H1 (cell line): ENCODE data around the gene CELF4. TPM values are rescaled to one million over a fixed set of nuclear protein-coding genes. Genes with fewer than 3 reads are reported as not detected.

Source experiments
- CTCF ChIA-PET: fragments of 300-600 bp; sonication (Branson Sonifier 250); formaldehyde crosslinking; loops from one replicate; lab custom pipeline; 2021; ENCODE audit not compliant: partially characterized antibody; lab: Charles Lee
- POLR2A ChIA-PET: fragments of 300-600 bp; sonication (Branson Sonifier 250); formaldehyde crosslinking; loops from one replicate; lab custom pipeline; 2021; ENCODE audit warnings: inconsistent platforms; ENCODE audit not compliant: partially characterized antibody; lab: Charles Lee
- DNase-seq, 2 experiments: peaks; one replicate each; pipeline versions ENCODE4 v3.0.0 to v3.0.0-alpha.2; 2010 to 2022; ENCODE audit warnings: low spot score in 2 of 2, low read depth in 1 of 2, mixed read lengths in 1 of 2
- FAIRE-seq: peaks from 2 replicates; lab custom pipeline; 2011; peaks lifted over from hg19 to GRCh38; lab: Jason Lieb, UNC
- H2AFZ ChIP-seq: 2 replicates; pipeline ENCODE4 v1.8.1; 2012; ENCODE audit warnings: low read length, inconsistent platforms
- H2AK5ac ChIP-seq: 2 replicates; pipeline ENCODE4 v1.6.1; 2013; ENCODE audit warnings: low read depth, low read length
- H2BK120ac ChIP-seq: replicated peaks from 2 replicates; pipeline ENCODE3; 2013; ENCODE audit warnings: low read depth, low read length, inconsistent platforms
- H2BK12ac ChIP-seq: 2 replicates; pipeline ENCODE4 v1.6.1; 2013; ENCODE audit warnings: low read depth, low read length
- H2BK15ac ChIP-seq: 2 replicates; pipeline ENCODE4 v1.6.1; 2013; ENCODE audit warnings: low read length
- H2BK20ac ChIP-seq: 2 replicates; pipeline ENCODE4 v1.6.1; 2013; ENCODE audit warnings: low read length
- H2BK5ac ChIP-seq: 2 replicates; pipeline ENCODE4 v1.6.1; 2013; ENCODE audit warnings: low read depth, low read length
- H3K14ac ChIP-seq: 2 replicates; pipeline ENCODE4 v1.6.1; 2013; ENCODE audit warnings: inconsistent platforms; ENCODE audit not compliant: insufficient read length
- H3K18ac ChIP-seq: 2 replicates; pipeline ENCODE4 v1.6.1; 2013; ENCODE audit warnings: low read length; ENCODE audit errors: extremely low read depth
- H3K23ac ChIP-seq: 2 replicates; pipeline ENCODE4 v1.6.1; 2013; ENCODE audit warnings: inconsistent platforms; ENCODE audit not compliant: insufficient read length
- H3K23me2 ChIP-seq: 2 replicates; pipeline ENCODE4 v1.6.1; 2013; ENCODE audit warnings: low read depth, low read length
- H3K27ac ChIP-seq: 2 replicates; pipeline ENCODE4 v1.6.1; 2011; ENCODE audit warnings: low read depth, low read length, inconsistent platforms
- H3K27me3 ChIP-seq, 4 experiments: replicated peaks in 1 of 4; 1 replicate in 1 of 4; 2 replicates in 3 of 4; pipeline versions ENCODE4 v1.6.1 to v1.8.1; 2011 to 2013; ENCODE audit warnings: low read length in 3 of 4, mild to moderate bottlenecking in 3 of 4, inconsistent platforms in 2 of 4, mixed read lengths in 2 of 4, moderate library complexity in 1 of 4; ENCODE audit not compliant: control insufficient read depth in 3 of 4, insufficient read depth in 3 of 4; ENCODE audit errors: extremely low read depth in 1 of 4
- H3K36me3 ChIP-seq, 4 experiments: 2 replicates each; pipeline versions ENCODE4 v1.6.1 to v1.8.1; 2011 to 2013; ENCODE audit warnings: mild to moderate bottlenecking in 4 of 4, low read length in 3 of 4, moderate library complexity in 2 of 4, control low read depth in 1 of 4, inconsistent platforms in 1 of 4; ENCODE audit not compliant: insufficient read depth in 4 of 4, control insufficient read depth in 2 of 4
- H3K4ac ChIP-seq: replicated peaks from 2 replicates; pipeline ENCODE3; 2013; ENCODE audit warnings: low read length, low read depth, mixed read lengths, inconsistent platforms; ENCODE audit not compliant: insufficient read length
- H3K4me1 ChIP-seq, 4 experiments: replicated peaks in 1 of 4; 1 replicate in 1 of 4; 2 replicates in 3 of 4; pipeline versions ENCODE4 v1.6.1 to v1.8.1; 2011 to 2013; ENCODE audit warnings: low read length in 3 of 4, inconsistent platforms in 2 of 4, mixed read lengths in 1 of 4; ENCODE audit not compliant: insufficient read depth in 4 of 4, control insufficient read depth in 3 of 4
- H3K4me2 ChIP-seq, 2 experiments: 2 replicates each; pipeline versions ENCODE4 v1.6.1 to v1.8.1; 2011 to 2013; ENCODE audit warnings: low read depth in 2 of 2, low read length in 2 of 2, control low read depth in 1 of 2, inconsistent platforms in 1 of 2, mild to moderate bottlenecking in 1 of 2; ENCODE audit not compliant: insufficient read depth in 1 of 2
- H3K4me3 ChIP-seq, 4 experiments: fragments of 200-600, 300-600 bp in 1 of 4; sonication (generic), shearing (Covaris generic), sonication (Bioruptor Twin) in 1 of 4; 2 replicates each; pipeline versions ENCODE4 v1.5.1 to v1.8.1; 2011 to 2016; ENCODE audit warnings: low read length in 4 of 4, low read depth in 3 of 4, control low read depth in 2 of 4, inconsistent platforms in 2 of 4, mild to moderate bottlenecking in 2 of 4, mixed read lengths in 1 of 4, moderate library complexity in 1 of 4; ENCODE audit not compliant: insufficient read depth in 2 of 4; ENCODE audit errors: extremely low read depth in 1 of 4
- H3K56ac ChIP-seq: replicated peaks from 2 replicates; pipeline ENCODE3; 2013; ENCODE audit warnings: low read depth, mild to moderate bottlenecking, mixed read lengths, low read length, inconsistent platforms; ENCODE audit not compliant: insufficient read length
- H3K79me1 ChIP-seq: 2 replicates; pipeline ENCODE4 v1.6.1; 2013; ENCODE audit warnings: low read depth, low read length, control low read depth
- H3K79me2 ChIP-seq, 2 experiments: 2 replicates each; pipeline versions ENCODE4 v1.6.1 to v1.8.1; 2012 to 2013; ENCODE audit warnings: low read length in 2 of 2, mild to moderate bottlenecking in 2 of 2, inconsistent platforms in 1 of 2; ENCODE audit not compliant: insufficient read depth in 2 of 2, control insufficient read depth in 1 of 2
- H3K9ac ChIP-seq, 4 experiments: replicated peaks in 1 of 4; 1 replicate in 1 of 4; 2 replicates in 3 of 4; pipeline versions ENCODE4 v1.6.1 to v1.8.1; 2011 to 2013; ENCODE audit warnings: low read depth in 3 of 4, low read length in 3 of 4, control low read depth in 2 of 4, mild to moderate bottlenecking in 2 of 4, moderate library complexity in 2 of 4, inconsistent platforms in 1 of 4; ENCODE audit errors: extremely low read depth in 1 of 4
- H3K9me3 ChIP-seq, 2 experiments: 2 replicates each; pipeline versions ENCODE4 v1.6.1 to v1.8.1; 2012 to 2013; ENCODE audit warnings: mild to moderate bottlenecking in 2 of 2, moderate library complexity in 2 of 2, control low read depth in 1 of 2, inconsistent platforms in 1 of 2, low read depth in 1 of 2, low read length in 1 of 2, mixed read lengths in 1 of 2; ENCODE audit not compliant: insufficient read depth in 2 of 2
- H4K20me1 ChIP-seq, 2 experiments: replicated peaks in 1 of 2; 2 replicates each; pipeline versions ENCODE3 to v1.8.1; 2011 to 2013; ENCODE audit warnings: inconsistent platforms in 2 of 2, low read length in 2 of 2, mild to moderate bottlenecking in 1 of 2; ENCODE audit not compliant: insufficient read depth in 2 of 2, control insufficient read depth in 1 of 2
- H4K5ac ChIP-seq: 2 replicates; pipeline ENCODE4 v1.6.1; 2013; ENCODE audit warnings: low read length, low read depth, mixed read lengths, inconsistent platforms; ENCODE audit not compliant: insufficient read length
- H4K8ac ChIP-seq: 2 replicates; pipeline ENCODE4 v1.8.0; 2013; ENCODE audit warnings: mild to moderate bottlenecking, moderate library complexity, low read length, inconsistent platforms; ENCODE audit not compliant: insufficient read depth; ENCODE audit errors: extremely low read depth
- H4K91ac ChIP-seq: replicated peaks from 2 replicates; pipeline ENCODE3; 2013; ENCODE audit warnings: low read length, mixed read lengths, inconsistent platforms; ENCODE audit not compliant: insufficient read length
- ATF2 ChIP-seq: IDR thresholded peaks from 2 replicates; pipeline ENCODE4 v1.6.1; 2012; ENCODE audit warnings: low read length, inconsistent platforms
- CBX5 ChIP-seq: fragments of 300-800, 300-1000 bp; sonication (generic); IDR thresholded peaks from 2 replicates; pipeline ENCODE4 v1.7.1; 2016; ENCODE audit warnings: antibody characterized with exemption, low read length, low read depth
- CEBPB ChIP-seq: IDR thresholded peaks from 2 replicates; pipeline ENCODE4 v1.6.1; 2012; ENCODE audit warnings: low read depth, low read length
- EZH2 ChIP-seq: fragments of 200-600 bp; sonication (generic); IDR thresholded peaks from 2 replicates; pipeline ENCODE4 v1.7.1; 2012; ENCODE audit warnings: low read depth, mild to moderate bottlenecking, moderate library complexity, low read length, inconsistent platforms; ENCODE audit not compliant: severe bottlenecking
- GTF2F1 ChIP-seq: IDR thresholded peaks from 2 replicates; pipeline ENCODE4 v1.6.1; 2012; ENCODE audit warnings: low read depth, low read length, improper control_type of control experiment, borderline replicate concordance
- MAFK ChIP-seq: IDR thresholded peaks from 2 replicates; pipeline ENCODE4 v1.6.1; 2012; ENCODE audit warnings: low read depth, mild to moderate bottlenecking, improper control_type of control experiment, low read length
- POU5F1 ChIP-seq: IDR thresholded peaks from 2 replicates; pipeline ENCODE4 v1.6.1; 2011; ENCODE audit warnings: low read depth, mild to moderate bottlenecking, low read length, moderate library complexity
- RNF2 ChIP-seq: fragments of 200-900, 300-1000 bp; sonication (generic); IDR thresholded peaks from 2 replicates; pipeline ENCODE4 v1.7.1; 2016; ENCODE audit warnings: borderline replicate concordance, low read depth, mild to moderate bottlenecking, antibody characterized with exemption, low read length; ENCODE audit not compliant: poor library complexity, severe bottlenecking; ENCODE audit errors: missing control alignments
- SAP30 ChIP-seq: fragments of 300-600 bp; sonication (generic); IDR thresholded peaks from 2 replicates; pipeline ENCODE4 v1.7.1; 2012; ENCODE audit warnings: low read length, moderate library complexity, mild to moderate bottlenecking, inconsistent platforms; ENCODE audit not compliant: insufficient read depth, insufficient replicate concordance
- TAF1 ChIP-seq: IDR thresholded peaks from 2 replicates; pipeline ENCODE4 v1.6.1; 2011; ENCODE audit warnings: mild to moderate bottlenecking, low read depth, low read length
- WGBS, 2 experiments: shearing (Covaris generic) in 1 of 2; methylation state at CpG; one replicate each; pipeline versions ENCODE4 v1.1.6 to v1.1.7; 2013 to 2015; ENCODE audit warnings: low lambda C conversion rate in 2 of 2, mixed read lengths in 2 of 2, inconsistent platforms in 1 of 2, low coverage in 1 of 2, missing lambda C conversion rate in 1 of 2; ENCODE audit not compliant: insufficient replicate concordance in 2 of 2, insufficient coverage in 1 of 2, insufficient read length in 1 of 2; ENCODE audit errors: extremely low coverage in 1 of 2, missing lambda C conversion rate in 1 of 2; 5-methylcytosine and 5-hydroxymethylcytosine counted together
- polyA plus RNA-seq, 7 experiments: library from polyadenylated mRNA; depleted of rRNA in 3 of 7; stranded (reverse) in 5 of 7; unstranded in 2 of 7; fragments of >200 nt in 5 of 7; fragments of 200-250 nt in 2 of 7; gene quantifications; 1 replicate in 5 of 7; 2 replicates in 1 of 7; 4 replicates in 1 of 7; pipeline versions ENCODE4 v1.2.1 to v1.2.3, GENCODE V29; 2011 to 2013; ENCODE audit warnings: missing spikeins in 2 of 7, mixed read lengths in 2 of 7
- total RNA-seq: library from RNA; stranded (reverse); fragmentation: NEBNext Ultra II Directional; extraction: Animal tissue kit (Norgen Biotek cat#: 25700); gene quantifications from 2 replicates; pipeline ENCODE4 v1.2.1, GENCODE V29; 2021

CELF4 gene
- total and polyA plus RNA-seq, 2 of the 8 experiments (the other 6 are each of a cell fraction or from before 2014, with no cell fraction given) = 1.6 to 3.4 TPM

GRCh38 chr18:37260367-37261093 lies 305.1 kb downstream of the CELF4 start:
- H2BK5ac ChIP-seq = no peak overlapping the region
- H3K27me3 ChIP-seq = peaks cover 0 to 3% (median 1%) of the 10 kb centered on the region in 4 experiments; a peak in 2 of 7 replicates
- H3K36me3 ChIP-seq = no peaks in the 10 kb centered on the region
- peaks cover 3% of the 10 kb centered on the region; the same call in 1 of the 2 replicates for H3K23me2 ChIP-seq
- H2BK120ac ChIP-seq = no peak overlapping the region
- DNase-seq = no peak
- no peak overlapping the region for H3K4me2 ChIP-seq
- no peak overlapping the region for H3K27ac ChIP-seq
- no peak overlapping the region for H3K9ac ChIP-seq
- no peaks in the 10 kb centered on the region for H3K79me2 ChIP-seq
- no peak overlapping the region for H3K4ac ChIP-seq
- no peak overlapping the region for H3K4me3 ChIP-seq
- no peak overlapping the region for H2AK5ac ChIP-seq
- no peak overlapping the region for H4K5ac ChIP-seq
- no peak overlapping the region for H2BK12ac ChIP-seq
- no peak overlapping the region for H2BK20ac ChIP-seq
- FAIRE-seq = no peak
- H2BK15ac ChIP-seq = no peak overlapping the region
- peaks cover 2 to 4% of the 10 kb centered on the region in 2 experiments for H4K20me1 ChIP-seq
- no peaks in the 10 kb centered on the region for H3K79me1 ChIP-seq
- peaks cover 0 to 4% (median 1%) of the 10 kb centered on the region in 4 experiments; a peak in 2 of 7 replicates for H3K4me1 ChIP-seq
- no peak overlapping the region for H3K23ac ChIP-seq
- H3K18ac ChIP-seq = no peak overlapping the region
- no peaks in the 10 kb centered on the region for H3K9me3 ChIP-seq
- POLR2A ChIA-PET = no interaction called here
- no peak overlapping the region for H3K14ac ChIP-seq
- H4K91ac ChIP-seq = no peak overlapping the region
- H3K56ac ChIP-seq = no peak overlapping the region
- CTCF ChIA-PET = interaction anchor here (1.5 to 3.0 kb wide), 6 partner anchors 9 to 318 kb away, joined by 3 to 12 read pairs (median 4); no protein-coding TSS in a partner anchor
- WGBS, 2 experiments = 82% methylated on average over 6 of the region's 10 CpGs; no CpG with 5 or more reads in 1 of the 2 experiments
- H2AFZ ChIP-seq = no peak overlapping the region
- no peak overlapping the region for H4K8ac ChIP-seq
- TF ChIP-seq SAP30 (no peak), POU5F1 (no peak), EZH2 (no peak), ATF2 (no peak), TAF1 (no peak), GTF2F1 (no peak), CBX5 (no peak), RNF2 (no peak), MAFK (no peak), CEBPB (no peak)
